Measurements from ENCODE around the gene PPFIA2.

Gene PPFIA2

GRCh38 chr12:81759190-81760051, at the start of gene PPFIA2:
Gene PPFIA2, minus strand, starts transcription at chr12:81759350.
- peak; percentile 54 for DNase-seq

- no peak for DNase-seq
Observed at GRCh38 chr12:81800298-81801148, 41.4 kb upstream of the PPFIA2 start.

DNA sequence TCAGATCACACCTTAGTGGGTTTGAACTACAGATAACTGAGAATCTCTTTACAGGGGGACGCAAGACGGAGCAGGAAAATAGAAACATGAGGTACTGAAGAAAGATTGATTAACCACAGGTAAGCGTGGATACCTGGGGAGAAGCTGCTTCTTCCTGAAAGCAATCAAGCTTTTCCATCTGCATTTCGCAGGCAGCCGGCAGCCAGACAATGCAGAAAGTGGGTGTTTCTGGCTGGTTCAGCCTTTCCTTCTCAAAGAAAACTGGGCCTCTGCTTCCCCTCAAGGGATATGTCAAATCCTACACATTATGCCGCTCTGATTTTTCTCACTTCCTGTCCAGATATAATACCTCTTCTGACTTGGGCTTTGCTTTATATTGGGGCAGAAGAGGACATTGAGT, 39.1 kb upstream of the PPFIA2 start:
- no peak for DNase-seq

DNA sequence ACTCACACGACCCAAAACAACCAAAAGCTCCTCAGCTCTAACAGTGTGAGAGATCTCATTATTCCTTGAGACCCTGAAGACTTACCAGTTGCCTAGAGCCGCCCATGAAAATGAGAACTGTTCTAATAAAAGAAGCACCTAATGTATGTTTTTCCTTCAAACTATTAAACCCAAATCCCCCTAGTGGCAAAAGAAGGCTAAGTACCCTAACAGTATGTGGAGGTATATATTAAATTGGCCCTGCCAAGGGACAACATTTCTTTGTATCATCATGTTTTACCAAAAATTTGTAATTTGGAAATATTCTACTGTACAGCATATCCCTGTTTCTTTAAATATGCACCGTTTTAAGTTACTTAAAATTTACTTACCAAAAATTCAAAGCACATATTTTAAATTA, 38.0 kb upstream of the PPFIA2 start:
- no peak for DNase-seq

DNA sequence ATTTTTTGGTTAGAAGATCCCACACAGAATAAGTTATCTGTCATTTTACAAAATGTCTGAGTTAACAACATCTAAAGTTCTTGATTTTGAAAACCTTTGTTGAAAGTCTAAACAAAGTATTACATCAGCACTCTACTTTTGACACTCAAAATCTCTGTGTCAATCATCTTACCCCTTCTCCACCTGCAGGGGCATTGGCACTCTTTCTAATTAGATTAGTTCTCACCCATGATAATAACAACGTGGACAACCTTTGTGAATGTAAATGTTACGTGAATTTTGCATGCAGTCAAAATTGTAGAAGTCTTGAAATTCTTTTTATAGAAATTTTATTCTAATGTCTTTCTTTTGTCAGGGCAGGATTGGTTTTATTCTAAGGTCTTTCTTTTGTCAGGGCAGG, 33.5 kb upstream of the PPFIA2 start:
- DNase-seq = no peak

- DNase-seq = no peak
Observed at GRCh38 chr12:81779216-81779615, 20.1 kb upstream of the PPFIA2 start.

DNA sequence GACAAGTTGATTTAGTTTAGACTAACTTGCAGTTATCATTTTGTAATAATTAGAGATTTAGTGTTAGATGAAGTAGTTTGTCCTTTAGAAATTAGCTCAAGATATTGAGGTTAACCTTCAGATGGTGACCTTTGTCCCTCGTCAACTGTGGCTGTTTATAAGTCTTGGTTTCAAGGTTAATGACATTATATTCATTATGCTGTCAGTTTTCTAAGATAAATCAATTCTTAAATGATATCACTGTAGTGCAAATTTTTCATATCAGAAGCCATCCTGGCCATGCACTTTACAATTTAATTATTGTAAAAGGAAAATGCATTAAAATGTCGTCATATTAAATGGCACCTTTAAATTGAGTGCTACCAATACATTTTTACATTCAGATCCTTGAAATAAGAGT, 19.6 kb upstream of the PPFIA2 start:
- no peak for DNase-seq

GRCh38 chr12:81758421-81759189, 545 bp downstream of the PPFIA2 start:
- DNase-seq = peak; percentile 14

- DNase-seq = no peak
Observed at GRCh38 chr12:81757731-81758365, 1.3 kb downstream of the PPFIA2 start.

GRCh38 chr12:81729781-81730180, 29.4 kb downstream of the PPFIA2 start:
- DNase-seq = no peak

GRCh38 chr12:81727391-81727790, 31.8 kb downstream of the PPFIA2 start:
- no peak for DNase-seq

DNA sequence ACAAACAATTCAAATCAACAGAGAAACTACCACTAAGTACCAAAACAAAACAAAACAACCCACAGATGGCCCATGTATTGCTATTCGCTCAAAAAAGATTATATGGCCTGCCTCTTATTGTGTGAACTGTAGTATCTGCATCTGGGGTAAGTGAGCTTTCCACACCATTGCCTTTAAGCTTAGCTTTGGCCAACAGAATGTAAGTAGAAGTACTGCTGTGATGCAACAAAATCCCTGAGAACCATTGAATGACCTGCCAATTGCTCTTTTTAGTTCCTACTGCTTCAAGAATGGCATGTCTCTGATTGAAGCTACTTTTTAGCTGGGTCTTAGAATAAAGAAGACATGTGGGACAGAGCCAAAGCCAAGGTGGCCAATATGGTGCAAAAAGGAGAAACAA, 32.5 kb downstream of the PPFIA2 start:
- no peak for DNase-seq

- DNase-seq = no peak
Observed at GRCh38 chr12:81723361-81723760, 35.8 kb downstream of the PPFIA2 start.

- no peak for DNase-seq
Observed at GRCh38 chr12:81722004-81722403, 37.1 kb downstream of the PPFIA2 start.

GRCh38 chr12:81718616-81719015, 40.5 kb downstream of the PPFIA2 start:
- no peak for DNase-seq

GRCh38 chr12:81712536-81712935, 46.6 kb downstream of the PPFIA2 start:
- DNase-seq = no peak

DNA sequence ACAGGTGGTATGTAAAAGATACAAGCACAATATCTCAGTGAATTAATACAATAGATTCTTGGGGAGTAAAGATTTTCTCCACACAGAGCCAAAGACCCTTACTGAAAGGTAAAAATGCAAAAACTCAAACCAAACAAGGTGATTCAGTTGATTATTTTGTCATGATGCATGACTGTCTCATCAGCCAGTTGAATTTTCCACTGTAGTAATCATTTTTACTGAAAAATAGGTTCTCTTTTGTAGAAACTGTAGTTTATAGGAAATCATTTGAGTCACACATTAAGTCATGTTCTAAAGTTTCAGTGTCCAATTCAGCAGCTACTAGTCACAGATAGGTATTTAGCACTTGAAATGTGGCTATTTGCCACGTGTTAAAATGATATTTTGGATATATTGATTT, 53.6 kb downstream of the PPFIA2 start:
- DNase-seq = no peak

- no peak for DNase-seq
Observed at GRCh38 chr12:81699551-81699950, 59.6 kb downstream of the PPFIA2 start.

DNA sequence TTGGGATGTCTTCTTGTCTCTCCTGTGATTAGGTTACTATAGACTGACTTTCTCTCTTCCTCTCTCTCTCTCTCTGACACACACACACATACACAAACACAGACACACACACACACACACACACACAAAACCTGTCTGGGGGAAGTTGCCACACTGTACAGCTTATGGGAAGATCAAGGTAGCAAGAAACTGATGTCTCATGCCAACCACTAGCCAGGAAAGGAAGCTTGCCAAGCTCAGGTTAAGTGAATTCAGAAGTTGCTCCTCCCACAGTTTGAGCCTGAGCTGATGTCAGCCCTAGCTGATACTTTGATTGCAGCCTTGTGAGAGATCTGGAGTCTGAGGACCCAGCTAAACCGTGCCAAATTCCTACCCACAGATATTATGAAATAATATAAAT, 67.1 kb downstream of the PPFIA2 start:
- DNase-seq = no peak

- DNase-seq = no peak
Observed at GRCh38 chr12:81683881-81684280, 75.3 kb downstream of the PPFIA2 start.

GRCh38 chr12:81679614-81680013, 79.5 kb downstream of the PPFIA2 start:
- no peak for DNase-seq

DNA sequence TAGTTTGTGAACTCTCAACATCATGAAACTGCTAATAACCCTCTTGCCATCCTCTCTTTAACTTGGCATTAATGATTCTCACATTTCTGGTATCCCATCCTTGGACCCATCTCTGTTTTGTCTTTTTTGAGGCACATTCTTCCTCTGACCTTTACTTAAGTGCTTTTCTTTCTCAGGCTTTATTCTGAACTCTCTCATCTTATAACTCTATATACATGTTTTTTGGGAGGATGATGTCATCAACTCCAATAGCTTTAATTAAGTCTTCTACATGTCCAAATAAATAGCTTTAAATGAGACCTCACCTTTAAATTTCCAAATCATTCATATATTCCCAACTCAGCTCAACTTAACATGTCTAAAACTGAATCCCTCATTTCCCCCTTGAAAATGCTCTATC, 88.4 kb downstream of the PPFIA2 start:
- DNase-seq = no peak

- DNase-seq = no peak
Observed at GRCh38 chr12:81668475-81668874, 90.7 kb downstream of the PPFIA2 start.
